ENCODE measurements around the gene CUBN.

CUBN gene

GRCh38 chr10:17106991-17107390, 22.6 kb downstream of the CUBN start:
- no peak for DNase-seq (ENCODE audit: low spot score)

DNA sequence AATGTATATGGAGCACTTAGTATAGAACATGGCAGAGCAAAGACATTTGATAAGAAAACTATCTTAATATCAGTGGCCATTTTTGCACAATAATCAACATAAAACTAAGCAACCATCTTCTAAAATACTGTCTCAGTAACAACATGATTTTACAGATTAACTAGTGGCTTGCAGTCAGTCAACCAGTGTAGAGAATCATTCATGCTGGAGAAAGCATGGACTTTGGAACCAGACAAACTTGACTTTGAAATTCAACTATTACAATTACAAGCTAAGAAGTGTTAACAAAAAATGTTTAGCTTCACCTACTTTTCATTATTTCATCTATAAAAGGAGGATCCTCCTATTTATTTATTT, 27.7 kb downstream of the CUBN start:
- DNase-seq (ENCODE audit: low spot score): no peak

DNA sequence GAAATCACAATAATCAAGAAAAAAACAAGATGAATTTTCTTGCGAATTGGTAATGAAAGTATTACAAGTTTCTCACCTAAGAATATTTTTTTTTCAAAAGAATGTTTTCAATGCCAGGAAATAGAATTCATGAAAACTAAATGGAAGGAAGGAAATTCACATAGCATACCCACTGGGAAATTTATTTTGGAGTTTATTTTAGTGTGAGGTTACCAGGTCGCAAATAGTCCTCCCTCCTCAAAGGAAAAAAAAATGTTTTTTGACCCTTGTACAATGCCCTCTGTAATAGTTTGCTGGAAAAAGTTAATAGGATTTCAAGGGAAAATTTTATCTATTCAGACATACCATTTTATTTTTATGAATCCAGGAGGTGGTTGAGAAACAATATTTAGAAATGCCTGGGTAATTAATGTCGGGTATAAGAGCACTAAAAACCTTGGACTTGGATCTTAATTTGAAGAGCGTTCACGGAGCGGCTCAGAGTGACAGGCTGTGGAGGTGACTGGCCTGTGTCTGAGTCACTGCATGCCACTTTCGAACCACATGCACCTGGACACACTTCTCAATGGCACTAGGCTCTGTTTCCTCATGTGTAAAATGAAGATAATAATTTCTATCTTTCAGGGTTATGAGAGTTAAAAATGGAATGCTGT, 28.2 kb downstream of the CUBN start:
- DNase-seq (ENCODE audit: low spot score): no peak

DNA sequence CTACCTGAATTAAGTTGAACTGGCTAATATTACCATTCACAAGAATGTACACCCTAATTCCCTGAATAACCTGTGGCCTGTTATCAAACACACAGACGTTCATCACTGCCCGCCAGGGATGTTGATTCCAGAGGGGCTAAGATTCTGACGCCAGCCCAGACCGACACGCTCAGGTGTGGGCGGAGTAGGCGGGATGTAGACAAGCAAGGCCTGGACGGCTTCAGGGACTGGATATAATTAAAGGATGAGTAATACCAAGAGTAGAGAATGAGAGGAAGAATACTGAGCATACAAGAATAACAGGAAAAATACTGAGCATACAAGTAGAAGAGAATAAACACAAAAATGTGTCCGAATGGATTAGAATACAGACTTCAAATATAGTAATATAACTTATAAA, 29.0 kb downstream of the CUBN start:
- DNase-seq (ENCODE audit: low spot score): no peak

GRCh38 chr10:17098012-17098411, 31.6 kb downstream of the CUBN start:
- DNase-seq (ENCODE audit: low spot score): no peak

DNA sequence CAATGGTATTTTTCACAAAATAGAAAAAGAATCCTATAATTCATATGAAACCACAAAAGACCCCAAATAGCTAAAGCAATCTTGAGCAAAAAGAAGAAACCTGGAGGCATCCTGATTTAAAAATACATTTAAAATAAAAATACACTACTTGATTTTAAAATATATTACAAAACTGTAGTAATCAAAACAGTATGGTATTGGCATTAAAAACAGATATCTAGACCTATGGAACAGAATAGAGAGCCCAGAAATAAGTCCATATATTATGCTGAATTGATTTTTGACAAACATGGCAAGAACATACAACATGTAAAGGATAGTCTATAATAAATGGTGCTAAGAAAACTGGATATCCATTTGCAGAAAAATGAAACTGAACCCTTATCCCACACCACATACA, 34.8 kb downstream of the CUBN start:
- DNase-seq (ENCODE audit: low spot score): no peak

GRCh38 chr10:17092986-17093803, 36.4 kb downstream of the CUBN start:
- no peak for DNase-seq (ENCODE audit: low spot score)

- no peak for DNase-seq (ENCODE audit: low spot score)
Observed at GRCh38 chr10:17092216-17092944, 37.2 kb downstream of the CUBN start.

- DNase-seq (ENCODE audit: low spot score): no peak
Observed at GRCh38 chr10:17088118-17088806, 41.3 kb downstream of the CUBN start.

DNA sequence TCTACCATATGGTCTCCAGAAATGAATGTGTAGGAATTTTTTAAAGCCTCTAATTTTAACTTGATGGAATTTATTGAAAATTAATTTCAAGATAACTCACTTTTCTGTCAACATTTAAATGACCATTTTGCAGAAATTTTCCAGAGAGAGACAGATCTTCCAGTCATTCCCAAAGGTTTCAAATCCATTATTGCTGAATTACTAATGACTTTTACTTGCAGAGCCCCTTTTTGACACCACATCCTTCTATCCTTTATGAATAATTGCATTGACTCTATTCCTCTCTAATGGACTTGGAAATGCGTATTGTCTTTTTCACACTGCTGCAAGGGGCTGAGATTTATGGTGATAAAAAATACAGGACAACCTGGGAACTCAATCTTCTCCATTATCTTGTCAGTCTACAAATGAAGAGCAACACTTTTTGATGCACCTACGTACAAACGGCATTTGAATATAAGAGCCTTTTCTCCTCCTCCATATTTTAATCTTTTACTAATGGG, 42.7 kb downstream of the CUBN start:
- DNase-seq (ENCODE audit: low spot score): no peak

DNA sequence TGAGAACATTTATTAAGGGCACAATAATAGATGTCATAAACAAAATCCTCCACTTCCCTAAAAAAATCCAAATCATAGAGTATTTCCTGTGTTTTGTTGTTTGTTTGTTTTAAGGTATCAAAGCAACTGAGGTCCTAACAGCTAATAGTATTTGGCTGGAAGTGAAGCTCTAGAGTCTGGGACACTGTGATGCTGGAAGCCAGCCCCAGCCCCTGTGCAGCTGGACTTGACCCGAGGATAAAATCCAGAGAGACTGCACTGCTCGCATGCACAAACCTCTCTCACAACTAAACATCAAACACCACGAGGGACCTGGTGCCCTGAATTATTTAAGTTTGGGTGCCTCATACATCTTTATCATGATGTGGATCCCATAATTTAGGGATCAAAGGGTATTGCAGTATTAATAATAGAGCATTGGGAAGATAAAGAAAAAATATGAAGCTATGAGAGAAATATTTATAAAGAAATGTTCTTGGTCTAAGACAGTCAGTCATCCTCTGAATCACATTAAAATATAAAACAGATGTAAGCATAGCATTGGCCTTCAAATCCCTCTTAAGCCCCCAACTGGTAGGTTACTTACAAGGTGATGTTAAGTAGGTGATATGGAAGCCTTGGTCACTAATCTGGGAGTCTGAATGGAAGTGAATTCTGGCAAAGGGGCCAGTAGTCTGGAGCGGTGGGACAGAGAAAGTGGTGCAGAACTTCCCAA, 44.4 kb downstream of the CUBN start:
- no peak for DNase-seq (ENCODE audit: low spot score)

DNA sequence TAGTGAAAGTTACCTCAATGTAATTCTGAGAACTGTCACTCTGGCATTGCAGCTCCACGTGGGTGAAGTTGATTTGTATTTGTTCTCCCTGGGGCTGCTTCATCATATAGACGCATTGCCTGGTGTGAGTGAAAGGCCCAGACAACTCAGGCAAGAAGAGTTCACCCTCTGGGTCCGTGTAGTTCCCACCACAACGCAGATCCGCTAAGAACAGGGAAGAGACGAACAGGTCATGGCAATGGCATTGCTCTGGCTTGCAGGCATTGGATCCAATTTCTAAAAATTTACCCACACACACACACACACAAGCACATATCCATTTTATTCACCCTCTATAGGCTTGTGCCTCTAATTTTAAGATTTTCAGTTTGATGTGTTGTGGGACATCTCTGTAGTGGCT, 45.4 kb downstream of the CUBN start:
- no peak for DNase-seq (ENCODE audit: low spot score)

DNA sequence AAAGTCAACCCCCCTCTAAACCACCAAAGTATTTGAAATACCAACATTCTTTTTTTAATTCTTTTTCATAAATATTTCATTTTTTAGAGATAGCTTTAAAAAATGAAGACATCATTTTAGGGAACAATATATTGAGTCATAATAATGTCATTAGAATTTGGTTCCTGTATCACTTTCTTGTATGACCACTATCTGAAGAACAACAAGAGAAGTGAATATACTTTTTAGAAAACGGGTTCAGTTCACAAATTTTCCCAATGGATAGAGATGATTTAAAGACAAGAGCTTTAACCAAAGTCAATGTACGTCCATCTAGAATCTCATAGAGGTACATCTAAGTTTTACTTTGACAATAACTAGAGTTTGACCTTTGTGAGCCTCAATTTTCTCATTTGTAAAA, 48.2 kb downstream of the CUBN start:
- no peak for DNase-seq (ENCODE audit: low spot score)

- DNase-seq (ENCODE audit: low spot score): no peak
Observed at GRCh38 chr10:17077890-17078289, 51.7 kb downstream of the CUBN start.

DNA sequence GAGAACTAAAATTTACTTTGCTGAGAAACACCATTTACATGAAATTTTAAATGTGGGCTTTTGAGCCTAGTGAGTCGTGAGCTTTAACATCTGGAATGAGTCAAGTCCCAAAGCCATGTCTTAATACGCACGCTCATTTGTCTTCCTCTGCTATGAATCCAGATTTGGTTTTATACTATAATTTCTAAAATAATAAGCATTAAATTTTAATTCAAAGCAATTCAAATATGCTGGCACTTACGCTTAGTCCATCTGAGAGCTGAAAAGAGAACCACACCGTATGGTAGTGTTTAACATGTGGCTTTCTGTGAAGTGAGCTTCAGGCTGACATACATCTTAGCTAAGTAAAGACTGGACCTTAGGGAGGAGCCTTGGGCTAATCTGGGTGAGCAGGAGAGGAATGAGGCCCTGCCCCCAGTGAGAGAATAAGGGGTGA, 52.2 kb downstream of the CUBN start:
- DNase-seq (ENCODE audit: low spot score): no peak

DNA sequence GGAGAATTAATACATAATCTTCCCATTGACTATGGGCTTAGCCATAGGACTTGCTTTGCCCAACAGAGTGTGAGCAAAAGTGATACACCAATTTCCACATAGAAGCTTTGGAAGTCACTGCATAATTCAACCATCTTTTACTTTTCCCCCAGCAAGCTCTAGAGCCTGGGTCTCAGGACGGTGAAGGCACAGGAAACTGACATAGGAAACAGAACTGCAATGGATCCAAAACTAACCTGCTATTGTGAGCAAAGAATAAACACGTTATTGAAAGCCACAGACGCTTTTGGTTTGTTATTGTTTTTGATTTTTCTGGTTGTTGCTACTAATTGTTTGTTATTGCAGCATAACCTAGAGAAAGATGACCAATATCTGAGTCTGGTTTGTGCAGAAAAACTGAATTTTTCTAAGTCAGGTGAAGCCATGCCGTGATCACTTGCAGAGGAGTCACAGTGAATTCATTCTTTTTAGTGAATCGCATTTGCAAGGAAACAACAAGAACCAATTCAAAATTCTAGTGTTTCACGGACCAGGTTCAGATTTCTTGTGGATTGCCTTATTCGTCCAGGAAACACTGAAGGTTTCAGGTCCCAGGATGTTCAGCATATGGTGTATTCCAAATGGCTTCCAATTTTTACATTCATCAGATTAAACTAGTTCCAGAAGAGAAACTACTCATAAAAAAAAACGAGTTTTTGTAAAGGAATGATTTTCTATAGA, 52.8 kb downstream of the CUBN start:
- no peak for DNase-seq (ENCODE audit: low spot score)

- DNase-seq (ENCODE audit: low spot score): no peak
Observed at GRCh38 chr10:17075533-17076359, 53.9 kb downstream of the CUBN start.

- no peak for DNase-seq (ENCODE audit: low spot score)
Observed at GRCh38 chr10:17074541-17074847, 55.1 kb downstream of the CUBN start.

DNA sequence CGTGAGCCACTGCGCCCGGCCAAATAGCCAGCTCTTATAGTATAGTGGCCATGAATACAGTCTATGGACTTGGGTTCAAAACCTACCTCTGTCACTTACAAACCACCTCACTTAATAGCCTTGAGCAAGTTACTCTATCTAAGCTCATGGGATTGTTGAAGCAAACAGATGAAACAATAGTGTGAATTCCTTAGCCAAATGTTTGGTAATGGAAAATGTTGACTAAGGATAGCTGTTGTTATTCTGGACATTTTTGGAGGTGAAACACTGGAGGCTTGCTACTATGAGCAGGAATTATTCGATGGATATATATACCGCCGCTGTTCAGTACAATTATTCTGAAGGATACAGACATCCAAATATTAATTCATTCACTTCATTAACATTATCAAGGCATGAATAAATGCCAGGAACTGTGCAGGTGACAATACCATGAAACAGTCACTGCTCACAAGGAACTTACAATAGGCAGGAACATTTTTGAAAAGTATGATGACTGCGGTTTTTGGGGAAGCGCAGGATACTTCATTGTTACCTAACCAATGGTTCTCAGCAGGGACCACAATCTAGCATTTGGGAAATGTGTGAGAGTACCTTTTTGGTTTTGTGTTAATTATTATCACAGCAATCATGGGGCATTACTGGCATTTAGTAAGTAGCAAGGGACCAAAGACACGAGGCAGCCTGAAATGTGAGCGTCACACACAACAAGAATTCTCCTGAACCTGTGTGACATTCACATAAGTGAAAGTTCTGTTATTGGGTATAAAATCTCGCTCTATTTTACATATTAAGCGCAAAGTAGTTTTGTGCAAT, 55.7 kb downstream of the CUBN start:
- DNase-seq (ENCODE audit: low spot score): no peak

All from hematopoietic multipotent progenitor cell treated with erythropoietin and hydrocortisone succinate and interleukin-3 and kit ligand, for 15 days (in vitro differentiated cells).